HG03460 (cell line): Measurements from ENCODE around the gene SLC13A3.
"Not testable (repeated sequence)": the region's sequence is repeated elsewhere in the genome, so short reads cannot be mapped to it uniquely, and the experiment has no call there.

Experiments
- ATAC-seq: cut with Tn5 transposase; IDR thresholded peaks from one replicate; pipeline ENCODE4 v1.9.1; 2021; ENCODE audit not compliant: unreplicated experiment

SLC13A3 gene

GRCh38 chr20:46681032-46681854 lies 30.0 kb upstream of the SLC13A3 start:
- ATAC-seq = no peak

GRCh38 chr20:46680684-46681031 lies 29.4 kb upstream of the SLC13A3 start:
- ATAC-seq = no peak

DNA sequence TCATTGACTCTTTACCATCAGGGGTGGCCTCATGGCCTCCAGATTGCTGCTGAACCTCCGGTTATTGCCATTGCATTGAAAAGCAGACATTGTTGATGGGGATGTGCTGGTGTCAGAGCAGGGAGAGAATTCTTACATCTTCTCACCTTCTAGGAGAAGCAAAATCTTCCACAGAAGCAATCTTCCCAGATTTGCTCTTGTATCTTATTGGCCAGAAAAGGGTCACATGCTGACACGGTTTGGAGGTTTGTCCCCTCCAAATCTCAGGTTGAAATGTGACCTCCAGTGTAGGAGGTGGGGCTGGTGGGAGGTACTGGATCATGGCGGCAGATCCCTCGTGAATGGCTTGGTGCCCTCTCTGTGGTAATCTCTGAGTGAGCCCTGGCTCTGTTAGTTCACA lies 27.3 kb upstream of the SLC13A3 start:
- ATAC-seq = no peak

DNA sequence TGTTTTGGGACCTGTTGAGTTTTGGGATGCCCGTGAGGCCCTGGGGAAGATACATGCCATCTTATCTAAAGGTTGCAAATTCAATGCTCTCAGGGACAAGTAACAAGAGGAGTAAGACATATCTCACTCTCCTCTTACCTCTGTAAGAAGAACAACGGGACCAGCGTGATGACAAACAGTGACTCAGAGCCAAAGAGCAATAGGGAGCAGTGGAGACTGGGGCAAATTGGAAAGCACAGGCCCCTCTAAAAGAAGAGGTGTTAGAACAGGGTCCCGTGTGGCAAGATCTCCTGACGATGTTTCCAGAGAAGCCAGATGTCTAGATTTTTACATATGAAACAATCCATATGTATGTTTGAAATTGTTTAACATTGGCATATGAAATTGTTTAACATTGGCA lies 26.3 kb upstream of the SLC13A3 start:
- no peak for ATAC-seq

DNA sequence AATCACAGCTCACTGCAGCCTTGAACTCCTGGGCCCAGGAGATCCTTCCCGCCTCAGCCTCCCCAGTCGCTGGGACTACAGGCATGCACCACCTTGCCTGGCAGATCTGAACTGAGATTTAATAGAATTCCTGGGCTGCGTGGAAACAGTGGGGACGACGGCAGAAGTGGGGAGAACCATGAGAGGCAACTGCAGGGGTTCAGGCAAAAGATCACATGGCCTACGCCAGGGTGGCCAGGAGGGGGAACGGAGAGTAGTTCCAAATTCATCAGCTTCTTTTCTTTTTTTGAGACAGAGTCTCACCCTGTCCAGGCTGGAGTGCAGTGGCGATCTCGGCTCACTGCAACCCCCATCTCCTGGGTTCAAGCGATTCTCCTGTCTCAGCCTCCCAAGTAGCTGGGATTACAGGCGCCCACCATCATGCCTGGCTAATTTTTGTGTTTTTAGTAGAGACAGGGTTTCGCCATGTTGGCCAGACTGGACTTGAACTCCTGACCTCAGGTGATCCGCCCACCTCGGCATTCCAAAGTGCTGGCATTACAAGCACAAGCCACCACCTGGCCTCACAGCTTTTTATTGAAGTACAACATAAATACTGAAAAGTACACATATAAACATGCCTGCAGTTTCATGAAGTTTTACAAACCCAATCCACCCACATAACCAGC lies 25.5 kb upstream of the SLC13A3 start:
- ATAC-seq = not testable (repeated sequence)

- no peak for ATAC-seq
Observed at GRCh38 chr20:46674253-46675083, 23.2 kb upstream of the SLC13A3 start.

DNA sequence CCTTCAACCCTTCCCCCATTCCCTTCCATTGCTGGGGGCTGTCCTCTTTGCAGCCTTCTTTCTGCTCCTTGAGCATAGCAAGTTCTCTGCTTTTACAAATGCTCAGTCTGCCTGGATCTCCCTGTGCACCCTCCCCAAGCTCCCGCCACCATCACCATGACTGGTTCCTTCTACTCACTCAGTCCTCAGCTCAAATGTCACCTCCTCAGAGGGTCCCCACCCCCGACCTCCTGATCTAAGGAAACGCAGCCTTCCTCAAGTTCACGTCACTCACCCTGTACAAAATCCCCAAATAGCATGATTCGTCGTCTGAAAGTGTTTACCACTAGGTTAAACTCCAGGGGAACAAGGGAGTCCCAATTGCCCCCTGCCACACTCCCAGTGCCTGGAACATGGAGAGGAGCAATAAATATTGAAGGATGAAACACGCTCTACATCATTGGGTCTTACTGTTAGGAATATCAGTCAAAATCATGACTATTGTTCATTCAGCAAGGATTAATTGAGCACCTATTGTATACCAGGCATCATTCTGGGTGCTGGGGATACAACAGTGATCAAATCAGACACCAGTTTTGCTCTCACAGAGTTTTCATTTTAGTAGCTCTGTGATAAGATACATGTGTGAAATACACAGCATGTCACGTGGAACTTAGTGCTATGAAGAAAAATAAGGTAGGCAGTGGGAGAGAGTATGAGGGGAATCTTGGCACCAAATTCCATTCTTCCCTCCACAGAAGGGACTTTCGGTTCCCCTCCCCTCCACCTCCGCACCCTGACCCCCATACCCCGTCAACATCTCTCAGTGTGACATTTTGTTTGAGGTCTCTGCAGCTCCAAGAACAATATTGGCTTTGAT lies 22.4 kb upstream of the SLC13A3 start:
- ATAC-seq = no peak

GRCh38 chr20:46672543-46673148 lies 21.4 kb upstream of the SLC13A3 start:
- no peak for ATAC-seq

GRCh38 chr20:46671866-46672542 lies 20.7 kb upstream of the SLC13A3 start:
- ATAC-seq = no peak

DNA sequence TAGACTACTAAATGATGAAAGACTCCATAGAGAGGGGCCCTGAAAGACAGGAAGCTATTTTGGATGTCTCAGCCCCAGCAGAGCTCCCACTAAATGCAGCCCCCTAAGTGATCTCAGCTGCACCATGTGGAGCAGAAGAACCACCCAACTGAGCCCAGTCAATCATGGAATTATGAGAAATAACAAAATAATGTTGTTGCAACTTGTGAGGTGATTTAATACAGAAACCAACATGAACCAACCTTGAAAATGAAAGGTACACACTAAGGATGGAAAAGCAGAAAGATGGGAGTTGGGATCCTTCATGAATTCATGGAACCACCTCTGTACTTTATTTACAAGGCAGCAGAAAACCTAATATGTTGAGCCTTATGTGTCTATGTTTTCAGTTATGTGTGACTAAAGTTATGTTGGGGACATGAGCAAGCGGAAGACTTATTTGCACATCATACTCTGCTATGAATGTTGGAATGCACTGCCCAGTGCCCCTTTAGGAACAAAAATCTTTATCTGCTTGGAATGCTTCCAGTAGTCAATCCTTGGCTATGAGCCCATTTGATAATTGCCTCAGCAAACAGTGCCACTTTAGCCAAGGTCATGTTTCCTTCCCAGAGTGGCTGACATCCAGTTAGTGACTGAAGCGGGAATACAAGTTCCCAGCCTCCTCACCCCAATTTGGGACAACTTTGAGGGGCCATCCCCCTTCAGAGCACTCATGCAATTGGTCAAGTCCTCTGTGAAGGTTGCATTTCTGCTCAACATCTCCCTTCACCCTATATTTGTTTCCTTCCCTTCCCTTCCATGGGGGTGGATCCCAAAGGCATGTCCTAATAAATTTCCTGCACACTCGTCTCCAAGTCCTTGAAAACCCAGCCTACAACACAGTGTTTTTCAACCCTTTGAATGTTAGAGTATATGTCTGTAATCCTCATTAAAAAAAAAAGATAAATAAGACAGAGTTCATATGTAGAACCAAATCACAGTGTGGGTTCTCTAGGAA lies 19.6 kb upstream of the SLC13A3 start:
- no peak for ATAC-seq

- ATAC-seq = no peak
Observed at GRCh38 chr20:46670228-46670584, 18.9 kb upstream of the SLC13A3 start.

DNA sequence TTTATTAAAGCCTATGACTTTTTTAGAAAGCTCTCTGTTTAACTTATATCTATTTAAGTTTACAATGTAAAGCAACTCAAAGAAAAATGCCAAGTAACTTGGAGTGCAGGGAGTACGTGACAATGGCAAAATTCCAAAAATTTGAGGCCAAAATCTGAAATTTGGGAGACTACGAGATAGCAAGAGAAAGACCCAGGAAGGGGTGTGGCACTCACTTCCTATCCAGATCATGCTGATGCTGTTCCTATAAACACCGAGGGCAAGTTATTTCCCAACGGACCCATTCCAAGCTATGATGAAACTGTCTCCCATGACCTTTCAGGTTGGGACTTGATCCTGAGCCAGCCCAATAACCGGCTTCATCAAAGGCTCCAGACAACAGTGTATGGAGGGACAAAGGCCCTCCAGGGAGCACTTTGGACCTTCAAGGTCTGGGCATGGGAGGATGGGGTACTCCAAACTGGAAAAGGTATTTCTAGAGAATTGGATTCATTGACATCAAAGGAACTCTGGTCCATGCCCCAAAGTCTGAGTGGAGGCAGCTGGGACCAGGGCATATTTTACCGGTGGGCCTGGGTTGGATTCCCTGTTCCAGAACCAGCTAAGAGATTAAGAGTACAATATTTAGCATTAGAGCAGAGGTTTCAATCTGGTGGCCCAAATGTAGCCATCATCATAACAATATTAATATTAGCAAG lies 15.7 kb upstream of the SLC13A3 start:
- ATAC-seq = no peak

DNA sequence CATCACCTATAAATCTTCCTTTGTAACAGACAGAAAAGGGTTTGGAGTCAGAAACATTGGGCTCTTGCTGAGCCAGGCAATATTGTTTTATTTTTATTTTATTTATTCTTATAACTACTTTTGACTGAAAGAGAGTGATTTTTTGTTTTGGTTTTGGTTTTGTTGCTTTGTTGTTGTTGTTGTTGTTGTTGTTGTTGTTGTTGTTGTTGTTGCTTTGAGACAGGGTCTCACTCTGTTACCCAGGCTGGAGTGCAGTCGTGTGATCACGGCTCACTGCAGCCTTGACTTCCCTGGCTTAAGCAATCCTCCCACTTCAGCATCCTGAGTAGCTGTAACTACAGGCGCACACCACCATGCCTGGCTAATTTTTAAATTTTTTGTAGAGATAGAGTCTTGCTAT lies 15.0 kb upstream of the SLC13A3 start:
- ATAC-seq = no peak

GRCh38 chr20:46665602-46666001 lies 14.3 kb upstream of the SLC13A3 start:
- ATAC-seq = no peak

GRCh38 chr20:46663531-46663930 lies 12.3 kb upstream of the SLC13A3 start:
- no peak for ATAC-seq

- no peak for ATAC-seq
Observed at GRCh38 chr20:46661659-46662058, 10.4 kb upstream of the SLC13A3 start.

DNA sequence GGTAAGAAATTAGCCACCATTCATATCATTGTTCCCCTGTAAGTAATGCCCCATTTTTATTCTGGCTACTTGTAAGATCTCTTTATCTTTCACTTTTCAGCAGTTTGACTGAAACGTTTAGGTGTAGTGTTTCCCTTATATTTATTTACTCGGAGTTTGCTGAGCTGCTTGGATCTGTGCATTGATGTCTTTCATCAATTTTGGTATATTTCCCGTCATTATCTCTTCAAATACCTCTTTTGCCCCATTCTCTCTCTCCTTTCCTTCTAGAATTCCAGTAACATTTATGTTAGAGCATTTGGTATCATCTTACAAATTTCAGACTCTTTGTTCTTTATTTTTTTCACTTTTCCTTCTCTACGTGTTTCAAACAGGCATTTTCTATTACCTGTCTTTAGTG lies 9.2 kb upstream of the SLC13A3 start:
- ATAC-seq = no peak

DNA sequence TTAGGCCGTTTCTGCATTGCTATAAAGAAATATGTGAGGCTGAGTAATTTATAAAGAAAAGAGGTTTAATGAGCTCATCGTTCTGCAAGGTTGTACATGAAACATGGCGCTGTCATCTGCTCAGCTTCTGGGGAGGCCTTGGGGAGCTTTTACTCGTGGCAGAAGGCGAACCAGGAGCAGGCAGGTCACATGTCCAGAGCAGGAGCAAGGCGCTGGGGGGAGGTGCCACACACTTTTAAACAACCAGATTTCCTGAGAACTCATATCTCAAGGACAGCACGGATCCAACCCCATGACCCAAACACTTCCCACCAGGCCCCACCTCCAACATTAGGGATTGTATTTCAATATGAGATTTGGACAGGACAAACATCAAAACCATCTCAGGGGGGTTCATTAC lies 6.4 kb upstream of the SLC13A3 start:
- no peak for ATAC-seq
